HG02840 (cell line): ENCODE data around the gene ADAMTS20.

ENCODE experiments used
- ATAC-seq: cut with Tn5 transposase; IDR thresholded peaks from one replicate; pipeline ENCODE4 v1.9.1; 2021; ENCODE audit warnings: mild to moderate bottlenecking, moderate library complexity, moderate number of reproducible peaks; ENCODE audit not compliant: unreplicated experiment, low FRiP score

Gene ADAMTS20

DNA sequence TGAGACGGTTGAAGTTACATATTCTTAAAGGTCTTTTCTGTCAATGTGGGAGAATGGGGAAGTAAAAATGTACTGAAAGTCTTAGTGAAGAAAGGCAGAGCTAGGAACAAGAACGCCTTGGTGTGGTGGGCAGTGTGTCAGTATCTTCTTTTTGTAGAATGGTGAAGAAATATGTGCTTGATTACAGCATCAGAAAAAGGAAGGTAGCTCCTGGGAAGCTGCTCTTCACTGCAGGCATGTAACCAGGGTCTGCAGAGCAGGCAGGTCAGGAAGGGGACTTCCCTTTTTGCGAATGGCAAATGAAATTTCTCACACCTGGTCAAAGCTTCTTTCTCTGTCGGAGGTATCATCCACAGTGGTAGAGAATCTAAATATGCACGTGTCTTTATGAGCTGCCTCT, 226.2 kb downstream of the ADAMTS20 start:
- peak; percentile 75 for ATAC-seq

DNA sequence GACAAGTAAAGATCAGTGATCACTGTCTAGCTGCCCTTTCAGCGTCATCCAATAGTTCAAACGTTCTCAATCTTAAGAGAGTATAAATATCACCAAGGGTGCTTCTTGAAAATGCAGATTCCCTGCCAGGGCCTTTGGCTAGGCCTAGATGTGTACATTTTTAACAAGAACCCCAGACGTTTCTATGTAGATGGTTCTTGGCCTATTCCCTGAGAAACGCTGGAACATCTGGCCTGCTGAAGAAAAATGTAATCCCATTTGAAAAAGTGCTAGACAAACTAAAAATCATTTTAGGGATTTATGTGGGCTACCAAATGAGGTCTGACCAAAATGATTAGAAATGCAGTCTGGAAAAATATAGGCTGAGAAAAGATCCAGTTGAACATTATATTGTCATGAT, 231.7 kb downstream of the ADAMTS20 start:
- no peak for ATAC-seq

DNA sequence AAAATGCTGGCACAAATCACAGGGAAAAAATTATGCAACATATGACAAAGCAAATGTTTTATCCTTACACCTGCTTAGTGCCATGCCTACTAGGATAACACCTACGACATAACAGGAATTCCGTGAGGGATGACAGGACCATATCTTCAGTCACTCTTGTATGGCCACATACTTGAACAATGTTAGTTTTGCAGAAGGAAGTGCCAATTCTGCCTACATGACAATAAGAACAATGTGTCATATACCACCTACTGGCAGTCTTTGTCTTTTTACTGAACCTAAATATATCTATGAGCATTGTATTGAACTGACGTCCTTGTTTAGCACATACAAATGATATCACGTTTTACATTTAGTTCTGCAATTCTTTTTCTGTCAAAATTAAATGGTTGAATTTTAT, 234.0 kb downstream of the ADAMTS20 start:
- ATAC-seq: no peak

DNA sequence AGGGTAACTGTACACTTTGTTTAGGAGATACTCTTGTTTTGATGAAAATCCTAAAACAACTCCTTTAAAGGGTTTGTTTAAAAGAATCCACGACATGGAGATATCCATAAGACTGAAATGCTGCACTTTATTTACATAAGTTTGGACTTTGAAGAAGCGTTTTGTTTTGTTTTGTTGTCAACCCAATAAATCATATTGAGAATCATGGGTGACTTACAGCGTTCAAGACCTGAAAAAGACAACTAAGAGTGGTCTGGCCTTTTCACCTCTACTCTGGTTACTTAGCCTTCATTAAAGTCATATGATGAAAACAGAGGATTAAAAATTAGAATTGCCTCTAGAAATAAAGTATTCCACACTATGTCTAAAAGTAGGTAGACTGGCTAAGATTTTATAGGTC, 234.8 kb downstream of the ADAMTS20 start:
- ATAC-seq: no peak

DNA sequence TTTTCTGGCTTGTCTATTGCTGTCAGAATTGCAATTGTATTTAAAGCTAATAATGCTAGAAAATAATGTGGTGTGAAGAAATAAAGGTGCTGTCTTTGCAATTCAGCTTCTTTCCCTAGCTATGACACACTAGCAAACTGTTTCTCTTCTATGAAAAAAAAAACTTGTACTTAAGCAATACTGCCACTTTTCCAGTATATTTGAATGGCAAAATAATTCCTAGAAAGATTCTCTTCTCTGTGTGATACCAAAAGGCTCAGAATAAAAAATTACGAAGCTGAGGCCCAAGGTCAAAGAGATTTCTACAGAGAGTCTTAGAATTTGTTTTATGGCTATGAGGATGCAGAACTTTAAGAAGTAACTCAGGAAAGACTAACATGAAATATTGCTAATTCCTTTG, 235.5 kb downstream of the ADAMTS20 start:
- no peak for ATAC-seq

DNA sequence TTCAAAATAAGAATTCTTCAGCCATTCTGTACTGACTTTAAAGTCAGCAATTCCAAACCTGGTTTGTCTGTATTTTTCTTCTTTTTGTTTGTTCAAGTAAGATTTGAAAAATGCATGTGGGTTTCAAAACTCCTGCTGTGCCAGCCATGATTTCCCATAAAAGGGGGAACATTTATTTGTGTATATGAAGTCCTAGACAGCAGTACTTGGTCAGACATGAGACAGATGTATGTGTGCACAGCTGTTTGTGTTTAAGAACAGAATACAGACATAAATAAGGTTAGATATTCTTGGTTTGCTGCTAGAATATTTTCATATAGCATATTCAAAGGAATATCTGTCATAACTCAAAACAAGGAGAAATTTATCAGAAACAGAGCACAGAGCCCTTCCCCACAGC, 236.0 kb downstream of the ADAMTS20 start:
- ATAC-seq: no peak

DNA sequence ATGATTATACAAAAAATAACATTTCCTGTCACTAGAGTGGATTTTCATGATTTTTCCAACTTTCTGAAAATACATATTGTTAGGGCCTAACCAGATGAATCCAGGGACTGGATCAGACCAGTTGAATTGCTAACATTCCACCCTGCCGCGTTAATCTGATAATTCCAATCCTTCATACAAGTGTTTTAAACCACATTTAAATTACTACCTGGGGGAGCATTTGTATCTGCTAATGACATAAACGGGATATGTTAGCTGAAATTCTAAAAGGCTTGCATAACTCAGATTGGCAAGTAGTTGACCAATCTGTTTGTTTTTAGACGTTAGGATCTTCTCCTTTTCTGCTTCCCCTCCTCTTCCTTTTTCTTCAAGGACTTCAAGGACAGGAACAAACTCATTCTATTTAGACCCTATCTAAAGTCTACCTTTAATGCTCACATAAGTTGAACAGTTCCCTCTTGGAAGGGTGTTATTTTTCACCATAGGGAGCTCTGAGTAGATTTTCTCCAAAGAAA, 239.0 kb downstream of the ADAMTS20 start:
- ATAC-seq: no peak

DNA sequence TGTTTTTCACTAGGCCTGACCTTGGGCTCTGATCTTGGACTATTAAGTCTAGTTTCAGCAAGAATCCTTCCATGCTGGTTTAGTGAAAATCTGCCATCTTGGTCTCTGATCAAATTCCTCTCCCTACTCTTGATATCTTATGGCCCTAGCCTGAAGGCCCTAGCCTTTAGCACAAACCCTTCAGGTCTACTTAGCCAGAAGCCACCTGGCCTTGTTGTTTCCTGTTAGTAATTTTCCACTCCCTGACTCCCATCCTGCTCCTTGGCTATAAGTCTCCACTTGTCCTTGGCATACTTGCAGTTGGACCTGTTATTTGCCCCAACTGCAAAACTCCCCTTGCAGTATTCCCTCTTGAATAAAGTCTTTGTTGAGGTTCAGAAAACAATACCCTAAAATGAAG, 241.4 kb downstream of the ADAMTS20 start:
- no peak for ATAC-seq

DNA sequence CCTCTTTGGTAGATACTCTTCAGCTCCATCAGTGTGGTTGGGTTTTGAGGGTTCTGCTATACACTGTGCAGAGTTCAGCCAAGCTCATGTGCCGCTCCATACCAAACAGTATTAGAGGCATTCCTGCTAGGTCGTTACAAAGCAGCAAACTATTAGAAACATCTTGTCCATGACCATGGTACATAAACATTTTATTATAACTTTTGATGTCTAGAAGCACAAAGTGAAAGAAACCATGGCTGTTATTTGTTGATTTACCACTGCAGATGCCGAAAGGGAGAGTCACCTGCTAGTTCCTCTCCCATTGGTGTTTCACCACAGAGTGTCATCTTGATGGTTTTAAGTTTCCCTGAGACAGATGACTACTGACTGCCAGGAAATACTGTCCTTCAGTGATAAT, 242.0 kb downstream of the ADAMTS20 start:
- no peak for ATAC-seq

DNA sequence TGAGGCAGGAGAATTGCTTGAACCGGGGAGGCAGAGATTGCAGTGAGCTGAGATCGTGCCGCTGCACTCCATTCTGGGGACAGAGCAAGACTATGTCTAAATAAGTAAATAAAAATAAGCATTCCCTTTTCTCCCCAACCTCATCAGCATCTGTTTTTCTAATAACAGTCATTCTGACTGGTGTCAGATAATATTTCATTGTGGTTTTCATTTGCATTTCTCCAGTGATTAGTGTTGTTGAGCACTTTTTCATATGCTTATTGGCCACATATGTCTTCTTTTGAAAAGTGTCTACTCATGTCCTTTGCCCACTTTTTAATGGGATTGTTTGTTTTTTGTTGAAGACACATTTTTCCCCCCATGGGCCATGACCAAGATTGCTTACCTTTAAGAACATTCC, 243.2 kb downstream of the ADAMTS20 start:
- no peak for ATAC-seq

DNA sequence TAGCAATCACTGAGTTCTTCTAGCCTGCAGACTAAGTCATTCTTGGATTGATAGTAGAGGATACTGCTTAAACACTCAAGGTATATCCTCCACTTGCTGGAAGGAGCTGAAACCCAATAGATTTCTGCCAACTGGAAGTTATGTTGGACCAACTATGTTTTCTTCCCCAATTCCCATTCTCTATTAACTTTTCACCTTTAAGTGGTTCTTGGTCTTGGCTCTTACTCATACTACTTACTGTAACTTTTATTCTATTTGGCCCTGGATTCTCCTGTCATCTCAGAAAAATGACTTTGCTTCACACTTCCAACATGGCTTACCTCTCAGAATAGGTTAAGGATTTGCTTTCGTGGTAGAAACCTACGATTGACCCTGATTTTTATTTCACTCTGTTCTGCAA, 244.9 kb downstream of the ADAMTS20 start:
- ATAC-seq: no peak

DNA sequence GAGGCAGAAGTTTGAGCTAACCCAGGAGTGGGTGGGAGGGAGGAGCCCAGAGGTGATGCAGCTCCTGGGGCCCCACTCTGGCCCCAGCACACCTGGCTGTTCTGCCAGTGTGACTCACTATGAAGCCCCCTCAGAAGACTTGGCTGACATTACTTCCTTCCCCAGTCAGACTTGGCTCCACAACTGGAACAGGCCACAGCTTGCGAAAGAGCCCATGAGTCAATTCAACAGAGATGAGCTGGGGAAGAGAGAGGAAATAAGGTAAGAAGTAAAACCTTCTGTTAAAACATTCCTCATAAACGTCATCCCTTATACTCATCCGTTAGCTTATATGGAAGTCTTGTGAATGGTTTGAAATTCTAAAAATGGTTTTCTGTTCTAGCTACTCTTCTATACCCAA, 245.9 kb downstream of the ADAMTS20 start:
- no peak for ATAC-seq

DNA sequence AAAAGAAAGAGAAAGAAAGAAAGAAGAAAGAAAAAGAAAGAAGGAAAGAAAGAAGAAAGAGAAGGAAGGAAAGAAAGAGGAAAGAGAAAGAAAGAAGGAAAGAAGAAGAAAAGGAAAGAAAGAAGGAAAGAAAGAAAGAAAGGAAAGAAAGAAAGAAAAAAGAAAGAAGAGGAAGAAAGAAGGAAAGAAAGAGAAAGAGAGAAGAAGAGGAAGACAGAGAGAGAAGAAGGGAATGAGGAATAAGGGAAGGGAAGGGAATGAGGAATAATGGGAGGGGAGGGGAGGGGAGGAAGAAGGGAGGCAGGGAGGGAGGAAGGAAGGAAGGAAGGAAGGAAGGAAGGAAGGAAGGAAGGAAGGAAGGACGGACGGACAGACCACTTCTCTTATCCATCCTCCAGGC, 246.9 kb downstream of the ADAMTS20 start:
- ATAC-seq: no peak
